Stimulated activated CD8-positive, alpha-beta memory T cell treated with anti-CD3 and anti-CD28 coated beads, Interleukin-7, amount 100 ng/mL, for 4 hours (primary cell): ENCODE data around the gene ENPP6.
"Not testable (repeated sequence)": the region's sequence is repeated elsewhere in the genome, so short reads cannot be mapped to it uniquely, and the experiment has no call there.

Experiments
- DNase-seq, 2 donors: peaks; one replicate each; pipeline ENCODE4 v3.0.0-alpha.2; 2020; ENCODE audit warnings: low read depth in 2 of 2

The ENPP6 gene

GRCh38 chr4:184235526-184235925 is 17.9 kb upstream of the ENPP6 start:
- DNase-seq: no peak

GRCh38 chr4:184234155-184234554 is 16.5 kb upstream of the ENPP6 start:
- no peak for DNase-seq

GRCh38 chr4:184232975-184233374 is 15.3 kb upstream of the ENPP6 start:
- DNase-seq: no peak

- DNase-seq: no peak
Measured at GRCh38 chr4:184232202-184232601, 14.5 kb upstream of the ENPP6 start.

GRCh38 chr4:184231573-184231972 is 13.9 kb upstream of the ENPP6 start:
- DNase-seq: no peak

GRCh38 chr4:184228056-184228705 is 10.5 kb upstream of the ENPP6 start:
- DNase-seq: no peak

- no peak for DNase-seq
Measured at GRCh38 chr4:184216515-184216914, 1.2 kb downstream of the ENPP6 start.

- no peak for DNase-seq
Measured at GRCh38 chr4:184215709-184216328, 1.9 kb downstream of the ENPP6 start.

- no peak for DNase-seq
Measured at GRCh38 chr4:184214931-184215330, 2.7 kb downstream of the ENPP6 start.

GRCh38 chr4:184207734-184208607 is 9.7 kb downstream of the ENPP6 start:
- not testable (repeated sequence) for DNase-seq

- DNase-seq: no peak
Measured at GRCh38 chr4:184205243-184205642, 12.4 kb downstream of the ENPP6 start.

- DNase-seq: no peak
Measured at GRCh38 chr4:184203300-184203699, 14.4 kb downstream of the ENPP6 start.

GRCh38 chr4:184201179-184201578 is 16.5 kb downstream of the ENPP6 start:
- DNase-seq: no peak

- no peak for DNase-seq
Measured at GRCh38 chr4:184200296-184200695, 17.4 kb downstream of the ENPP6 start.

GRCh38 chr4:184199780-184200179 is 17.9 kb downstream of the ENPP6 start:
- DNase-seq: no peak

GRCh38 chr4:184198190-184198589 is 19.5 kb downstream of the ENPP6 start:
- no peak for DNase-seq

GRCh38 chr4:184197536-184198082 is 20.1 kb downstream of the ENPP6 start:
- DNase-seq: no peak

- DNase-seq: no peak
Measured at GRCh38 chr4:184196730-184197385, 20.8 kb downstream of the ENPP6 start.

- no peak for DNase-seq
Measured at GRCh38 chr4:184193556-184194525, 23.8 kb downstream of the ENPP6 start.

- no peak for DNase-seq
Measured at GRCh38 chr4:184192933-184193332, 24.7 kb downstream of the ENPP6 start.

- no peak for DNase-seq
Measured at GRCh38 chr4:184191267-184191666, 26.4 kb downstream of the ENPP6 start.
